ENCODE results near the gene RCAN1. TPM values are rescaled to one million over a fixed set of nuclear protein-coding genes. Genes with fewer than 3 reads are reported as not detected.

Gene RCAN1
- total RNA-seq, 1 experiment from 2014 or later, result 5.4 TPM

- no peaks in the 10 kb centered on the region for H3K36me3 ChIP-seq (ENCODE audit: insufficient read depth, low read length, poor library complexity, severe bottlenecking)
- H3K4me1 ChIP-seq (ENCODE audit: insufficient read depth, low read length, poor library complexity, severe bottlenecking), result peaks cover 9% of the 10 kb centered on the region
- intact Hi-C loops (cut with micrococcal nuclease; ENCODE audit: unreplicated experiment), result no loop called here
- H3K9me3 ChIP-seq (ENCODE audit: low read depth, low read length, poor library complexity, severe bottlenecking), result peaks cover 4% of the 10 kb centered on the region
- no peak for TF ChIP-seq EZH2 (IDR thresholded peaks at IDR 0.05; ENCODE audit: borderline replicate concordance, low read depth, low read length, poor library complexity, severe bottlenecking)
- TF ChIP-seq CTCF (conservative IDR thresholded peaks at IDR 0.05; ENCODE audit: low read depth, low read length), result no peak
- ChIA-PET CTCF (interaction anchor here (0.9 kb wide), 1 partner anchor 9 kb away, joined by 3 read pairs; no protein-coding TSS in a partner anchor), POLR2A (ENCODE audit: low non-redundant PET) (no interaction called here)
- no peaks in the 10 kb centered on the region for H3K27me3 ChIP-seq (replicated peaks; ENCODE audit: insufficient read depth, low read depth, low read length, poor library complexity)
- no TSS peak for BruUV-seq (replicated peaks)
- no peak overlapping the region for H3K27ac ChIP-seq (ENCODE audit: low read depth, low read length, poor library complexity, severe bottlenecking)
- H3K4me3 ChIP-seq (ENCODE audit: low read depth, low read length, poor library complexity, severe bottlenecking), result no peak overlapping the region
- no peak for DNase-seq (ENCODE audit: low spot score)
These were observed 62.4 kb downstream of the RCAN1 start for GRCh38 chr21:34552360-34553098.

GRCh38 chr21:34550182-34550799 lies 64.6 kb downstream of the RCAN1 start:
- POLR2A ChIA-PET (ENCODE audit: low non-redundant PET), result no interaction called here
- no peak for DNase-seq (ENCODE audit: low spot score)
- Histone ChIP-seq H3K36me3 (ENCODE audit: insufficient read depth, low read length, poor library complexity, severe bottlenecking) (no peaks in the 10 kb centered on the region), H3K4me1 (ENCODE audit: insufficient read depth, low read length, poor library complexity, severe bottlenecking) (peaks cover 9% of the 10 kb centered on the region), H3K9me3 (ENCODE audit: low read depth, low read length, poor library complexity, severe bottlenecking) (peaks cover 4% of the 10 kb centered on the region), H3K27ac (ENCODE audit: low read depth, low read length, poor library complexity, severe bottlenecking) (no peak overlapping the region), H3K27me3 (replicated peaks; ENCODE audit: insufficient read depth, low read depth, low read length, poor library complexity) (no peaks in the 10 kb centered on the region), H3K4me3 (ENCODE audit: low read depth, low read length, poor library complexity, severe bottlenecking) (no peak overlapping the region)
- no peak for TF ChIP-seq EZH2 (IDR thresholded peaks at IDR 0.05; ENCODE audit: borderline replicate concordance, low read depth, low read length, poor library complexity, severe bottlenecking)
- no peak for TF ChIP-seq CTCF (conservative IDR thresholded peaks at IDR 0.05; ENCODE audit: low read depth, low read length)
- CTCF ChIA-PET, result no interaction called here
- intact Hi-C loops (cut with micrococcal nuclease; ENCODE audit: unreplicated experiment), result no loop called here
- no TSS peak for BruUV-seq (replicated peaks)

GRCh38 chr21:34548781-34549376 lies 66.0 kb downstream of the RCAN1 start:
- H3K4me3 ChIP-seq (ENCODE audit: low read depth, low read length, poor library complexity, severe bottlenecking), result no peak overlapping the region
- CTCF ChIA-PET, result no interaction called here
- H3K4me1 ChIP-seq (ENCODE audit: insufficient read depth, low read length, poor library complexity, severe bottlenecking), result peaks cover 9% of the 10 kb centered on the region
- no peaks in the 10 kb centered on the region for H3K9me3 ChIP-seq (ENCODE audit: low read depth, low read length, poor library complexity, severe bottlenecking)
- no peaks in the 10 kb centered on the region for H3K27me3 ChIP-seq (replicated peaks; ENCODE audit: insufficient read depth, low read depth, low read length, poor library complexity)
- POLR2A ChIA-PET (ENCODE audit: low non-redundant PET), result no interaction called here
- no peak overlapping the region for H3K27ac ChIP-seq (ENCODE audit: low read depth, low read length, poor library complexity, severe bottlenecking)
- intact Hi-C loops (cut with micrococcal nuclease; ENCODE audit: unreplicated experiment), result no loop called here
- DNase-seq (ENCODE audit: low spot score), result no peak
- BruUV-seq (replicated peaks), result no TSS peak
- TF ChIP-seq CTCF (conservative IDR thresholded peaks at IDR 0.05; ENCODE audit: low read depth, low read length), result no peak
- TF ChIP-seq EZH2 (IDR thresholded peaks at IDR 0.05; ENCODE audit: borderline replicate concordance, low read depth, low read length, poor library complexity, severe bottlenecking), result no peak
- no peaks in the 10 kb centered on the region for H3K36me3 ChIP-seq (ENCODE audit: insufficient read depth, low read length, poor library complexity, severe bottlenecking)
